Small intestine (tissue), 7 donors: ENCODE results near the gene HPCAL1. TPM values are rescaled to one million over a fixed set of nuclear protein-coding genes. Genes with fewer than 3 reads are reported as not detected.

Experiments used
- DNase-seq, 2 donors: peaks; one replicate each; pipeline versions ENCODE4 v3.0.0 to v3.0.0-alpha.2; 2013
- FAIRE-seq: peaks from 2 replicates; lab custom pipeline; 2012; peaks lifted over from hg19 to GRCh38; lab: Jason Lieb, UNC
- H3K27ac ChIP-seq, 3 donors: one replicate each; pipeline ENCODE4 v1.5.1; 2013; ENCODE audit warnings: low read length in 2 of 3, mild to moderate bottlenecking in 2 of 3, control low read depth in 1 of 3, inconsistent platforms in 1 of 3, low read depth in 1 of 3, moderate library complexity in 1 of 3
- H3K27me3 ChIP-seq, 3 donors: one replicate each; pipeline ENCODE4 v1.6.1; 2013; ENCODE audit warnings: low read length in 3 of 3, inconsistent platforms in 1 of 3; ENCODE audit not compliant: control insufficient read depth in 3 of 3, insufficient read depth in 3 of 3
- H3K36me3 ChIP-seq, 3 donors: one replicate each; pipeline ENCODE4 v1.6.1; 2013; ENCODE audit warnings: low read length in 3 of 3, inconsistent platforms in 1 of 3, low read depth in 1 of 3, mild to moderate bottlenecking in 1 of 3, moderate library complexity in 1 of 3; ENCODE audit not compliant: control insufficient read depth in 3 of 3, insufficient read depth in 2 of 3
- H3K4me1 ChIP-seq, 3 donors: one replicate each; pipeline ENCODE4 v1.6.1; 2013; ENCODE audit warnings: low read length in 2 of 3, inconsistent platforms in 1 of 3, low read depth in 1 of 3, mild to moderate bottlenecking in 1 of 3, moderate library complexity in 1 of 3; ENCODE audit not compliant: control insufficient read depth in 3 of 3, insufficient read depth in 2 of 3
- H3K4me3 ChIP-seq, 3 donors: one replicate each; pipeline ENCODE4 v1.5.1; 2013; ENCODE audit warnings: low read length in 3 of 3, control low read depth in 1 of 3, inconsistent platforms in 1 of 3, low read depth in 1 of 3, mild to moderate bottlenecking in 1 of 3, moderate library complexity in 1 of 3
- H3K9me3 ChIP-seq, 2 donors: one replicate each; pipeline ENCODE4 v1.6.1; 2013; ENCODE audit warnings: low read depth in 1 of 2, low read length in 1 of 2; ENCODE audit not compliant: control insufficient read depth in 2 of 2, insufficient read depth in 1 of 2
- WGBS, 3 donors: extraction: QIAGEN DNeasy Blood & Tissue Kit; methylation state at CpG; one replicate each; pipeline ENCODE4 v1.1.7; 2013; 5-methylcytosine and 5-hydroxymethylcytosine counted together
- polyA plus RNA-seq, 4 donors: library from polyadenylated mRNA; stranded (reverse) in 3 of 4; unstranded in 1 of 4; fragments of 200-250 nt in 3 of 4; fragments of 120-200 nt in 1 of 4; gene quantifications; one replicate each; pipeline versions ENCODE4 v1.2.1 to v1.2.3, GENCODE V29; 2013
- donor health status: healthy with polysubstance abuse.
- donor health status: control.
- donor health status: control.
- donor health status: Bipolar disorder and iron deficiency.
- donor health status: healthy.

HPCAL1 gene
- polyA plus RNA-seq, 4 donors: 82.3 to 142 (median 94.2) TPM

DNA sequence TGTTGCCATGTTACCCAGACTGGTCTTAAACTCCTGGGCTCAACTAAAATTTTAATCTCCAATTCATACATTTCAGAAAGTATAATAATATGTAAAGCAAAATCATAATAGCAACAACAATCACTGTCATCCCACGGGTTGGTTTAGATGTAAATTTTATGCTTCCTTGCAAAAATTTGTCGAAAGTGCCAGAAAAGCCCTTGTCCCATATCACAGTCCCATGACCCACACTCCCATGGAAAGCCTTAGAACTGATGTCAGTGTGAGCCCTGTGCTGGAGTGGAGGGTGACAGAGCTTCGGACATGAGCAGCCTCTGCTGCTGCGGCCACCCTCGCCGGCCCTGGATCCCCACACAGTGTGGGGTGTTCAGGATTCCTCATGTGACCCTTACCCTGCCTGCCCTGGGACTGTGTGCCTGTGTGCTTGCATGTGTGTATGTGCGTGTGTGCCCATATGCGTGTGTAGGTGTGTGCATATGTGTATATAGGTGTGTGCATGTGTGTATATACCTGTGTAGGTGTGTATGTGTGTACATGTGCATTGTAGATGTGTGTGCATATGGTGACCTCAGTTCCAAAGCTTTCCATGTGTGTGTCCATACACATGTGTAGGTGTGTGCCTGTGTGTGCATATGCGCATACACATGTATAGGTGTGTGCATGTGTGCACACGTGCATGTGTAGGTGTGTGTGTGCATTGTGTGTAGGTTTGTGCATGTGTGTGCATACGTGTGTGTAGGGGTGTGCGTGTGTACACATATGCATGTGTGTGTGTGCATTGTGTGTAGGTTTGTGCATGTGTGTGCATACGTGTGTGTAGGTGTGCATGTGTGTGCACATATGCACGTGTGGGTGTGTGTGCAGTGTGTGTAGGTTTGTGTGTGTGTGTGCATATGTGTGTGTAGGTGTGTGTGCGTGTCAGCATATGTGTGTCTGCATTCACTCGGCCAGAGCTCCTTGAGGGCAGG, 65.1 kb downstream of the HPCAL1 start:
- Histone ChIP-seq H3K4me1 (peaks cover 4 to 44% (median 8%) of the 10 kb centered on the region in 3 donors), H3K4me3 (no peak overlapping the region), H3K9me3 (no peaks in the 10 kb centered on the region), H3K36me3 (peaks cover 0 to 60% (median 0%) of the 10 kb centered on the region in 3 donors), H3K27me3 (no peaks in the 10 kb centered on the region), H3K27ac (no peak overlapping the region)
- no peak for DNase-seq
- WGBS, 3 donors: 92 to 94% (median 93%) methylated on average over 16 of the region's 16 CpGs
- no peak for FAIRE-seq

DNA sequence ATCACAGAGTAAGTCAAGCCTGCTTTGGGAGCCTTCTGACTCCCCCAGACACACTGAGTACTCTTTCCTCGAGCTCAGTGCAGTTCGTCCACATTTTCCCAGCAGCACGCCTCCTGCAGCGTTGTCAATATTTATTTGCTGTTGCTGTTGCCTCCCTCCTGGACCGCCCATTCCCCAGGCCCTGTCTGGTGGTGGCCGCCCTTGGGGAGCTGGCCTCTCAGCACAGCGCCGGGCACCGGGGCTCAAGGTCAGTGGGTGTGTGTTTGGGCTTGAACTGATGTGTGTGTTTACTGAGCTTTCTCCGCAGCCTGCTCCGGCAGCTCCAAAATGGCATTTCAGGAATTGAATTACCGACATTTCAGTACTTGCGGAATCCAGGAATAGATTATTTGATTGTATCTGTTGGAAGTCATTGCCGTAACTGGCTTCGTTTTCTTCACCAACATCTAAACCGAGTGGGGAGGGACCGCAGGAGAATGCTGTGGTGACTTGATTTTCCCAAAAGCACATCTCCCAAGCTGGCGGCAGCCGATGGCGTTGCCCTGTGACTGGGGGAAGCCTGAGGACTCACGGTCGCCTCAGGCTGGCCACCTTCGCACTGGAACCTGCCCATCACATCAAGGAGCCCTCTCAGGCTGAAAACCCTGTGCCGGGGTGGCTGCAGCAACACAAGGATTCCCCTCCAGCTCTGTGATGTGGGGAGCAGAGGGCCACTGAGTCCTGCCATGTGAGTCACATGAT, 66.0 kb downstream of the HPCAL1 start:
- H3K4me1 ChIP-seq: peaks cover 4 to 44% (median 8%) of the 10 kb centered on the region in 3 donors
- DNase-seq (peak in 1 of 2 donors; percentile 47), FAIRE-seq (no peak)
- H3K27ac ChIP-seq: peak overlapping the region in 1 of 3 donors; percentile 43
- no peak overlapping the region for H3K4me3 ChIP-seq
- no peaks in the 10 kb centered on the region for H3K9me3 ChIP-seq
- H3K27me3 ChIP-seq: no peaks in the 10 kb centered on the region
- WGBS, 3 donors: 78 to 89% (median 79%) methylated on average over 24 of the region's 24 CpGs
- peaks cover 0 to 61% (median 0%) of the 10 kb centered on the region in 3 donors for H3K36me3 ChIP-seq

DNA sequence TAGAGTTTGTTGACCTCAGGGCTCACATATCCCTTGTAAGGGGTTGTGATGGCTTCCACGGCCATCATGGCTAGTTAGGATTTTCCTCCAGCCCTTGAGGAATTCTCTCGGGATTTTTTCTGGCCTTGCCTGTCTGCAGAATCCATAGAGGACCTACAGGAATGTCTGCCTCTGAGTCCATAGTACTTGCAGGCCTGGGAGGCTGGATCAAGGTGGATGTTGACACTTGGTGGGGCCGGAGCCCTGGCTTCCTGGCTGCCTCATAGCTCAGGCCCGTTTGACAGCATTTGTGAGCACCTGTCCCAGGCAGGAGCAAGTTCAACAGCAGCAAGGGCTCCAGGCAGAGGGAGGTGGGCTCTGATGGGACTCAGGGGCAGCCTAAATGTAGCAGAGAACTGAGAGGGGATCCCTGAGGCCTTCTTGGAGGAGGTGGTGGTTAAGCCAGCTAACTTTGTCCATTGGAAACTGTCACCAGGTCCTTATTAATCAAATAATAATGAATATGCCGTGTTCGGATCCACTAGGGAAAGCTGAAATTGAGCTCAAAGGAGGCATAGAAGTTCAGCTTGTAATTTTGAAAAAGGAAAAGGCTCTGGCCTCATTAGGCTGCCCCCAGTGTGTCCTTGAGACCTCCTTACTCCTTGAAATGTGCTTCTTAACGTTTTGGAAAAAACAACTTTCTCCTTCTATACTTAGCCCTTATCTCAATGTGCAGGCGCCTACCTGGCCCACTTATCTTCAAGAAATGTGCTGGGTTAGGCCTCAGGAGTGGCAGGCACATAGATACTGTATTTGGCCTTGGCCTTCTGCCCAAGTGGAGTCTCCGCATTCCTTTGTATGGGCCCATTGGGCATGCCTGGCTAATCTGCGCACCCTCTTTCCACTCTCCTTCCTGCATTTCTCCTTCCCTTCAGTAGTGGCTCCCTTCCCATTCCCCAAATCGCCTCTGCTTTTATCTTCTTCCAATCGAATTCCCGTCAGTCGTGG, 66.9 kb downstream of the HPCAL1 start:
- 31 to 67% (median 45%) methylated on average over 14 of the region's 14 CpGs for WGBS, 3 donors
- Histone ChIP-seq H3K4me3 (no peak overlapping the region), H3K27me3 (no peaks in the 10 kb centered on the region), H3K9me3 (no peaks in the 10 kb centered on the region), H3K27ac (peak overlapping the region in 2 of 3 donors; percentile 24 to 43), H3K36me3 (peaks cover 0 to 62% (median 0%) of the 10 kb centered on the region in 3 donors), H3K4me1 (peaks cover 4 to 44% (median 8%) of the 10 kb centered on the region in 3 donors)
- DNase-seq (peak; percentile 72 to 87), FAIRE-seq (no peak)

DNA sequence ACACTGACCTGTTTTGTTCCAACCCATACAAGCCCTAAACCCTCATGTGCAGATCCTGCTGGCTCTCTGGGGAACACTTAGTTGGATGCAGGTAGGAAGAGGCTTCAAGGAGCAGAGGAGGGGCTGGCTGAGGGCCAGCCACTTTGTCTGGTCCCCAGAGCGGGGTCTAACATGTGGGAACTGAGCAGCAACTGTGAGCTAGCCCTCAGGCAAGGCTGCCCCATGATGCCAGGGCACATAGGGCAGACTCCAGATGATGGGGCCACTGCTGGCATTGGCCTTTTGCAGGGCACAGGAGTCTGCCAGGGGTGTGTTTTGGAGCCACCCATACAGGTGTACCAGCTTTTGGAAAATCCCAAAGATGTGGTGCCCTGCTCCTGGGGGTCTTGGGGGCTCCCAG, 67.7 kb downstream of the HPCAL1 start:
- H3K4me1 ChIP-seq: peaks cover 4 to 39% (median 8%) of the 10 kb centered on the region in 3 donors
- FAIRE-seq: no peak

DNA sequence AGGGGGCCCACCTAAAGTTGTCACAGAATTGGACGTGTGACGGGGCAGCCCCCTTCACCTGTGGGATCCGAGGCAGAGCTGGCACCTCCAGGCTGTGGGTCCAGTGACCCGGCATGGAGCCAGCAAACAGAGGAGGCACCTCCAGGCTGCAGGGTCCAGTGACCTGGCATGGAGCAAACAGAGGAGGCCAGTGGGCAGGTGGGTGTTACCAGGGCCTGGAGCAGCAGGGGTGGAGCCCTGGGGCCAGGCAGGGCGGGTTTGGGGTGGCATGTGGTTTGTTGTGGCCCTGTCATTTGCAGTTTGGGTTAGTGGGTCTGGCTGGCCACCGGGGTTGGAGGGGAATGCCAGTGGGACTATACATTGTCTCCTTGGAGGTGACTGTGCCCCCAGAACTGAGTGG, 68.2 kb downstream of the HPCAL1 start:
- 93 to 95% (median 94%) methylated on average over 6 of the region's 6 CpGs for WGBS, 3 donors
- H3K36me3 ChIP-seq: peaks cover 0 to 61% (median 0%) of the 10 kb centered on the region in 3 donors
- no peaks in the 10 kb centered on the region for H3K27me3 ChIP-seq
- no peak overlapping the region for H3K27ac ChIP-seq
- FAIRE-seq: no peak
- no peaks in the 10 kb centered on the region for H3K9me3 ChIP-seq
- DNase-seq: no peak
- no peak overlapping the region for H3K4me3 ChIP-seq
- peaks cover 4 to 34% (median 8%) of the 10 kb centered on the region in 3 donors for H3K4me1 ChIP-seq

More for the DNA sequence above, 67.7 kb downstream of the HPCAL1 start:
- 73 to 85% (median 79%) methylated on average over 1 of the region's 1 CpG for WGBS, 3 donors
- H3K27me3 ChIP-seq: no peaks in the 10 kb centered on the region
- H3K27ac ChIP-seq: no peak overlapping the region
- H3K4me3 ChIP-seq: no peak overlapping the region
- no peaks in the 10 kb centered on the region for H3K9me3 ChIP-seq
- no peak for DNase-seq
- H3K36me3 ChIP-seq: peaks cover 0 to 61% (median 0%) of the 10 kb centered on the region in 3 donors

- no peak for FAIRE-seq
- no peak overlapping the region for H3K27ac ChIP-seq
- no peaks in the 10 kb centered on the region for H3K9me3 ChIP-seq
- no peaks in the 10 kb centered on the region for H3K27me3 ChIP-seq
- peaks cover 4 to 32% (median 8%) of the 10 kb centered on the region in 3 donors for H3K4me1 ChIP-seq
- DNase-seq: no peak
- 89 to 92% (median 89%) methylated on average over 15 of the region's 15 CpGs for WGBS, 3 donors
- peaks cover 0 to 62% (median 0%) of the 10 kb centered on the region in 3 donors for H3K36me3 ChIP-seq
- H3K4me3 ChIP-seq: no peak overlapping the region
Measured at GRCh38 chr2:10371441-10372196, 68.9 kb downstream of the HPCAL1 start.

GRCh38 chr2:10372203-10372861, 69.6 kb downstream of the HPCAL1 start:
- no peak for DNase-seq

More at GRCh38 chr2:10372203-10372861, 69.6 kb downstream of the HPCAL1 start:
- Histone ChIP-seq H3K27ac (no peak overlapping the region), H3K9me3 (no peaks in the 10 kb centered on the region), H3K27me3 (no peaks in the 10 kb centered on the region), H3K36me3 (peaks cover 0 to 66% (median 0%) of the 10 kb centered on the region in 3 donors), H3K4me3 (no peak overlapping the region), H3K4me1 (peaks cover 4 to 29% (median 8%) of the 10 kb centered on the region in 3 donors)
- 88 to 96% (median 96%) methylated on average over 19 to 20 of the region's 20 CpGs for WGBS, 3 donors
- FAIRE-seq: no peak
